GM23248 (cell line): ENCODE results near the gene PCBP3.

Experiments used
- EZH2 ChIP-seq: fragments of 200-600 bp; sonication (generic); IDR thresholded peaks from 2 replicates; pipeline ENCODE4 v1.6.1; 2018; ENCODE audit warnings: antibody characterized with exemption, mild to moderate bottlenecking; ENCODE audit not compliant: insufficient read depth, poor library complexity, severe bottlenecking
- EZH2phosphoT487 ChIP-seq: fragments of 200-600 bp; sonication (generic); IDR thresholded peaks from 2 replicates; pipeline ENCODE4 v1.6.1; 2018; ENCODE audit warnings: antibody characterized with exemption, moderate library complexity, mild to moderate bottlenecking, low read depth; ENCODE audit not compliant: insufficient read depth

- no peak for TF ChIP-seq EZH2
- no peak for TF ChIP-seq EZH2phosphoT487
These were observed 118.2 kb downstream of the PCBP3 start for GRCh38 chr21:45761704-45762103.
